Head of caudate nucleus (tissue), 42 donors: ENCODE data around the gene SLC6A6.

Experiments
- DNase-seq, 42 donors: peaks; one replicate each; pipeline versions ENCODE4 v3.0.0 to v3.0.0-alpha.2; 2020 to 2021; ENCODE audit warnings: mixed read lengths in 7 of 42
- intact Hi-C: fragments of 100-400 bp; cut with DNase I; formaldehyde crosslinking; loops from one replicate; pipeline ENCODE4 v1.15.0; 2022

Gene SLC6A6

DNA sequence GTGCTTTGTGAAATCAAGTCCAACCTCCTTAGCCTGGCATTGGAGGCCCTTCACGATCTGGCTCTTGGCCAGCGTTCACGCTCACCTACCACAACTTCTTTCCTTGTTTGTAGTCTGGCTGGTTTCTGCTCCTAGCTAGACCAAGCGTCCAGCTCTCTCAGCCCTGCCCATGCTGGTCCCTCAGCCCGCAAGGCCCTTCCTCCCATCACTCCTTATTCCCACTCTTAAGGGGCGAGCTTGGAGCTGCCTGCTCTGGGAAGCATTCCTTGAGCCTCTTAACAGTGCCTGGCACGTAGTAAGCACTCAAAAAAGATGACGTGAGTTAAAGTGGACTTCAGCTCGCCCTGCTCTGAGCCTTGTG lies 8.7 kb downstream of the SLC6A6 start:
- no peak for DNase-seq
- intact Hi-C loops: no loop called here

DNA sequence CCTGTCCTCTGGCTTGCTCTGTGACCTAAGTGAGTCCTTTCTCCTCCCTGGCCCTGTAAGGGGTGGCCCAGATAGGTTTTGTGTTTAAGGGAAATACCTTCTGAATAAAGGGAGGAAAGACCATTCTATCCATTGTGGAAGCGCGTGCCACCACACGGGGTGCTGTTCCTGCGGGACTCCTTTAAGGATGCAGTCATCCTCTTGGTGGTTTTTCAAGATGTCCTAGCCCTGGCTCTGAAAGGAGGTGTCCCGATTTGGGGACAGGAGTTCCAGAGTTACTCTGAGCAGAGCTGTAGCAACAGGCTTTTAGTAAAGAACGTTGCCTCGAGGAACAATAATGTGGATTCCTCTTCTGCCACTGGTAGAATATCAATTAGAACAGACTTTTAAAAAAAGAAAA lies 9.6 kb downstream of the SLC6A6 start:
- no peak for DNase-seq
- intact Hi-C loops: no loop called here

DNA sequence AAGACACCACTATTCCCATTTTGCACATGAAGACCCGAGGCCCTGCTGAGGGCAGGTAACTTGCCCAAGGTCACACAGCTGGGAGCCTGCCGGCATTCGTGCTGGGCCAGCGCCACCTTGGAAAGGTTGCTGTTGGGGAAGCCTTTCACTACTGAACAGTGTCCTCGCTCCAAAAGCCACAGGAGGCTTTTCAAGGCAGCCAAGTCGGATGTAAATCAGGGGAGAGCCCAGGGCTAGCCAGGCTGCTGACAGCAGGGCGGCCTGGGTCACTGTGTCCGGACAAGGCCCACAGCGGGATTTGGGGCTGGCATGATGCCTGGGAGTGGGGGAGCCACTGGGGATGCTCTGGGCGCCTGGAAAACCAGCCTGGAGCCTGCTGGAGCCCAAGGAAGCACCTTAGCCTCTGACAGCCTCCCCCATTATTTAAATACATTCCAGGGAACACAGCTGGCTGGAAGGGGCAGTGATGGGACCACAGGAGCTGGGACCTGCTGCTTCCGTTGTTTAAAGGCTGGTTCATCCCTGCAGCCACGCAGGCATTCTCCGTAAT lies 10.5 kb downstream of the SLC6A6 start:
- peak in 3 of 42 donors; percentile 30 to 56 (median 55) for DNase-seq
- intact Hi-C loops: no loop called here

DNA sequence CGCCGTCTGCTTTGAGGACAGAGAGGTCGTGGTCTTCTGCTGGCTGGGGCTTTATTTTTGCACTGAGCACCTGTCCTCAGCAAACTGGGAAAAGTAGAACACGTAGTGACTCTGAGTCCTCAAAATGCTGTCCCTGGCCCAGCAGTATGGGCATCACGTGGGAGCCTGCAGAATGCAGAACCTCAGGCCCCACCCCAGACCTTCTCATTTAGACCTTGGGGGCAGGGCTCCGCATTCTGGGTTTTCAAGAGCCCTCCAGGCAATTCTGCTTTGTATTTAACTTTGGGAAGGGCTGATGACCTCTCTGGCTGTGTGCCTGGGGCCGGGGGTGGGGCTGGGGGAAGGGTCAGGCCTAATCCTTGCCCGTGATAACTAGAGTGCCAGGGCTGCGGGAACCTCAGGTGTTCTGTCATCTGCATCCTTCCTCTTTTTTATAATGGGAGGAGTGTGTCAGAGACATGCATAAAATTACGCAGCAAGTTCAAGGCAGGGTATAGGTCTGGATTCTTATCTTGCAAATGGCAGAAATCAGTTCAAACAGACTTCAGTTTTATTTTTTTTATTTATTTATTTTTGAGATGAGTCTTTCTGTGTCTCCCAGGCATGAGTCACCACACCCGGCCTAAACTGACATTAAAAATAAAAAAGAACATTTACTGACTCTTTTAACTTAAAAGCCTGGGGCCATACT lies 11.1 kb downstream of the SLC6A6 start:
- intact Hi-C loops: no loop called here
- DNase-seq: no peak

DNA sequence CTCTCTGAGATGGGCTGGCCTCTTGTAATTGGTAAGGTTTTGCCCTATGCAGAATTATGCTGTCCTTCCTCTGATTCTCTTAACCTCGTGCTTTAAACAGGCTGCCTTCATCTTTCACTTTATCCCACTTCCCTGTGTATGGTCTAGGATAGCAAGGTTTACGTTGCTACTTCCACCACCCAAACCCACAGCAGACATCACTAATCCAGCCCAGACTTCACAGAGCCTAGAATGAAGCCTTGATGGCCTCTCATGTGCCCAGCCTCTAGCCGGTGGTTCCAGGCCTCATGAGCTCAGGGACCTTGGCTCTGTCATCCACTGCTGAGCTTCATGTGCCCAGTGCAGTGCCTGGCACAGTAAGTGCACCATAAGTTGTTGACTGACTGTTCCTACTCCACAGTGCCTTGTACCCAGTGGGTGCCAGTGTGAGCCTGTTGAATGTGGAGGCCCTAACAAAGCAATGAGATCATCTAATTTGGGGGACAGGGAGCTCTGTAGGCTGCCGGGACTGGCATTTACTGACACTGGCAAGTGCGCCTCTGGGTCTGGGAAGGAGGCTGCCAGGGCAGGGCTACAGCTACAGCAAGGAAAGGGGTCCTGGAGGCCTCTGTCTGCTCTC lies 12.5 kb downstream of the SLC6A6 start:
- intact Hi-C loops: no loop called here
- peak in 2 of 42 donors; percentile 26 to 30 for DNase-seq

DNA sequence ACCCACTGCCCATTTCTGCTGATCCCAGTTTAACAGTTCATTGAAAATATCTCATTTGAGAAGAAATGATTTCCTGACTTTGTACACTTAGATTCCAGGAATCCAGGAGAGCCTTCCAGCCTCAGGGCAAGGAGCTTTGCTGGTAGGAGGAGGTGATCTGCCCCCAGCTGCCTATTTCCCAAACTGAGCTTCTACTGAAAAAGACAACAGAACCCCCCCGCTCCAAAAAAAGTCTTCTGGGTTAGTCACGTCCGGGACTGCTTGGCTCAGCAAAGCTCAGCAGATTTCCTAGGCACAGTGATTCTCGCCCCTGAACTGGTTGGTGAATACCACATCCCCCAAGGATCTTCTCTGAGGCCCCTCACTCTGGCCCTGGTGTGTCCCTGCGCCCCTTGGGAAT lies 13.1 kb downstream of the SLC6A6 start:
- intact Hi-C loops: no loop called here
- peak in 10 of 42 donors; percentile 27 to 79 (median 57) for DNase-seq

DNA sequence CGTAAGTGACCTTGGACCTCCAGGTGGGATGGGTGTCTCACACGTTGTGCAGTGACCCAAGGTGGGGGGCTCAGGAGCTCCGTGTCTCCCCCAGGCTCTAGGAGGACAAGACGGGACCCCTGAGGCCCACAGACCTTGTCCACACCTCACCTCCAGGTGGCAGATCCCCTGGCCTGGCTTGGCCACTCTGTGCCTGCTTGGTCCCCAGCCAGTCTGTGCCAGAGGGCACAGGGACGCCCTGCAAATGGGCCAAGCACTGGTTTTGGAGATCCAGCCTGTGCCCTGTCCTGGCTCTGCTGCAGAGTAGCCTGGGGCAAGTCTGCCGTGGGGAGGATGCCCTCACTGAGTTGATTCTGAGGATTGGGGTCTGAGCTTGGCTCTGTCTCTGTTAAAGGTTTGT lies 14.0 kb downstream of the SLC6A6 start:
- intact Hi-C loops: no loop called here
- DNase-seq: no peak

DNA sequence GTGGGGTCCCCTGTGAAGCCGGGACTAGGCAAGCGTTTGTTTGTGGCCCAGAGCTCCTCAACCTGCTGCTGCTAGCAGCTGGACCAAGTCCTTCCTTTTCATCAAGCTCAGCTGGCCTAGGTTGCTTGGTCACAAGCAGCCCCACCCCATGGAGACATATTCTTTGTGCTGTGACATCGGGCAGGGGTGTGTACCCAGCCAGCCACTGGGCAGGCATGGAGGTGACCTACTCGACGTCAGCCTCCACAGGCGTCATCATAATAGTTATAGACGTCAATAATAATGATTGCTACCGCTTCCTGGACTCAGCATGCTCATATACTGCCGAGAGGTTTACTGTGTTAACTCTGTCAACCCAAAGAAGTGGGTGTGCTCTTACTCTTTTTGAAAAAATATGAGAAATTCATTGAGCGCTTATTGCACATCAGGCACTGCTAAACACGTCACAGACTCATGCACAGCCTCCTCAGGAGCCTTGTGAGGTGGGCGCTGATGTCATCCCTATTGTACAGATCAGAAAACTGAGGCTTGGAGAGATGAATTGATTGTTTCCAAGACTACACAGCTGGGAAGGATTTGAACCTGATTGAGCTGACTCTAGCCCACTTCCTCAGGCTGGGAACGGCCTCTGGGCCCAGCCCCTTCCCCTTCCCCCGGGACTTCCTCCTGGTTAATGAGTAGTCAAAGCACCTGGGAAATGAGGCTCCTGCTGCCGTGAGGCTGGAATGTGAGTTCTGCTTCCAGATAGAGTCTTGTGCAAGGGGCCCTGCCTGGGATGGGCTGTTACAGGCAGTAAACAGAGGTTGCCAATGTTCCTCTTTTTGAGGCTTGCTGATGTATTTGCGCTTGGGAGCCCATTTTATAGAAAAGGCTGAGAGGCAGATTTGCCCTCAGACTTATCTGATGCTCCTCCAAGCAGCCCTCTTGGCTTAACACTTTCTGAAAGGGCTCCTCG lies 16.2 kb downstream of the SLC6A6 start:
- peak in 1 of 42 donors; percentile 60 for DNase-seq
- intact Hi-C loops: no loop called here

DNA sequence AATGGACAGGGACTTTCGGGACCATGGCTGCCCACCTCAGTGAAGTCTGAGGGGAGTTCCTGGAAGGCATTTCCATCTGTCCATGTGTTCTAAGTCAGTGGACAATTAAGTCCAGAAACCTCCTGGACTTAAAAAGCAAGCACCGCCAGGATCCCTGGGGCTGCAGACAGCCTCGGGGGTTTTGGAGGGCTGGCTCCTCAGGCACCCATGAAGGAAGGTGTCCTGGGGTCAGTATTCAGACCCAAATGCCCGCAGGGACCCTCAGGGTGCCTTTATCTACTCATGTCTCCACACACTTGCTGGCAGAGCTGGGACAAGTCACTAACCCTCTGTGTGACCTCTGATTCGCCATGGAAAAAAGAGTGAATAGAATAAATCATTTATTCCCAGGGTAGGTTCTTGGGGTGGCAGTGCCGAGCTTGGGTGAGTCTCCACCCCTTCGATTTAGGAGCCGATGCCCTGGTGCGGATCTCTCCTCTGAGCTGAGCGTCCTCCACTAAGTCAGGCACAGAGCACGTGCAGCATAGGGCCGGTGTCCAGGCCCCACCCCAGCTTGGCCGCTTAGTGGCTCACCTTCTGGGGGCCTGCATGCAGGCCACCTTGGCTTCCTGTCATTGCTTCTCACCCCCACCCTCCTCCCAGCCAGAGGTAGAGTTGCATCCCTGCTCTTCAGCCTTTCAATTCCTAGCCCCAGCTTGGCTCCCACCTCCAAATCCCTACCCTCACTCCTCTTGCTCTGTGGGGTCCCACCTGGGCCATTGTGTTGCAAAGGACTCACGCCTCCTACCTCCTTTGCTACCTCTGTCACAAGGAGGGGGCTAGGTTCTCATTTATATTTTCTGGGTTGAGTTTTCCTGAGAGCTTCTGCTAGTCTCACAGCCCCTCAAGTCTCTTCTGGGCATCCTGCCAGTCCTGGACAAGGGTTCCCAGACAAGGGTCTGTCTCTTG lies 19.9 kb downstream of the SLC6A6 start:
- intact Hi-C loops: no loop called here
- DNase-seq: no peak

DNA sequence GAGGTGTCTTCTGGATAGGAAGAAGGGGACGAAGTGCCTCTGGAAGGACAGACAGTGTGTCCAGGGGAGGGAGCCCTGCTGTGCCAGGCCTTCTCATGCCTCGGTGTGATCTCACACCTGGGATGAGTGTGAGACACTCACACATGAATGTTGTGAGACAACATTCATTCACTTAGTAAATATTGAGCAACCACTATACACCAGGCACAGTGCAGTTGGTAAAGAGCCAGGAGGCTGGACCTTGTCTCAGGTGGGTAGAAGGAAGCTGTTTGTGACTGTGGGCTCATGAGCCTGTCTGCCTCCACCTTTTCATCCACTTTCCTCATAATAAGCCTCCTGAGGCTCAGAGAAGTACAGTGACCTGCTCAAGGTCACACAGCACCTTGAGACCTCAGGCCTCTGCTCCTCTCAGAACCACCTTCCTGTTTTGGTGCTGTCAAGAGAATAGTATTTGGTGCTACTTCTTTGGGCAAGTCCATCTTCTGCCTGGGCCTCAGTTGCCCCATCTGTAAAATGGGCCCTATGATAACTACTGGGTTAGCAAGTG lies 20.9 kb downstream of the SLC6A6 start:
- no peak for DNase-seq
- intact Hi-C loops: no loop called here

DNA sequence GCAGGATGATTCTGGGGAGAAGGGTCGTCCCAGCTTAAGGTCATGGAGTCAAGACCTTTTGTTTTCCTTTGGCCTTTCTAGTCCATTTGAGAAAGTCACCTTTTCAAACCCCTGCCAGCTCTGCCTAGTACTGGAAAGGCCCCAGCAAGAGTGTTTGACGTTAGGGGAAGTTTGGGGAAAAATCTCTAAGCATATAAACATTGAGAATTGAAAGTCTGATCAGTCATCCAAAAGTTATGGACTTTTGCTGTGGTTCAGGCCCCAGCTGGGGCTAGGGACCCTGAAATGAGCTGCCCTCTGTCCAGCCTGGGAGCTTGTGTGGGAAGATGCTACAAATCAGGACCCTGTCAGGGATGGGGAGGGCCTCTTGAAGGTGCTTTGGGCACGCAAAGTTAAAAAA lies 21.6 kb downstream of the SLC6A6 start:
- intact Hi-C loops: no loop called here
- DNase-seq: no peak

DNA sequence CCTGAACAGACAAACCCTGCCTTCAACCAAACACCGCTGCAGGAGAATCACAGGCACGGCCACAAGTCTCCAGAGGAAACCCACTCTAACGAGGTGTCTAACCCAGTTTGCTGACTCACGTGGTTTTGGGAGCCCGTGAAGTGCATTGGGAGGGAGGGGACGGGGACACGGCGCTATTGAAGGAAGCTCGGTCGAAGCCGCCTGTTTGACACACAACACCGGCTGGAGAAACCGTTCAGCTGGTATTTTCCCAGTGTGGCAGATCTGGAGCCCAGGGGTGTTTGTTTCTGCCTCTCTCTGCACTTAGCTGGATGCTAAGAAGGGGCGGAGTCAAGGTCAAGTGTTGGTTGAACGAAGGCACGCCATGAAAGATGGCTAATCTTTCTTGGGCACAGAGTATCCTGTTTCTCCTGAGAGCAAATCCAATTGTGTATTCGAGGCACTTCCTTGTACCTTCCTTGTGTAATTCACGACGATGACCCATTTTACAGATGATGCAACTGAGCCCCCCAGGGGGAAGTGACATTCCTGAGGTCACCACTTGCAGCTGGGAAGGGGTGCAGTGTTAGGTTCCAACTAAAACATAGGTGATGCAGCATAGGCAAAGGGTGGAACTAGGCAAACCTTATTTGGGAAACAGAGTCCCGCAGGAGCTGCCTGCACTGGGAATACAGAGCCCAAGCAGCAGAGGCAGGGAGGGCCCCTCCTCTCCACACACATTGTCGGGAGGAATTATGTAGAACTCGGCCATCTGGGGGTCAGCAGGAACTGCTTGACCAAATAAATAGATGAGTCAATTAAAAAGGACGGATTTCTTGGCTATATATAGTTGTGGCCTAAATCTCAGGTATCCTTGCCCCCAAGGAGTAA lies 22.5 kb downstream of the SLC6A6 start:
- intact Hi-C loops: no loop called here
- DNase-seq: no peak

DNA sequence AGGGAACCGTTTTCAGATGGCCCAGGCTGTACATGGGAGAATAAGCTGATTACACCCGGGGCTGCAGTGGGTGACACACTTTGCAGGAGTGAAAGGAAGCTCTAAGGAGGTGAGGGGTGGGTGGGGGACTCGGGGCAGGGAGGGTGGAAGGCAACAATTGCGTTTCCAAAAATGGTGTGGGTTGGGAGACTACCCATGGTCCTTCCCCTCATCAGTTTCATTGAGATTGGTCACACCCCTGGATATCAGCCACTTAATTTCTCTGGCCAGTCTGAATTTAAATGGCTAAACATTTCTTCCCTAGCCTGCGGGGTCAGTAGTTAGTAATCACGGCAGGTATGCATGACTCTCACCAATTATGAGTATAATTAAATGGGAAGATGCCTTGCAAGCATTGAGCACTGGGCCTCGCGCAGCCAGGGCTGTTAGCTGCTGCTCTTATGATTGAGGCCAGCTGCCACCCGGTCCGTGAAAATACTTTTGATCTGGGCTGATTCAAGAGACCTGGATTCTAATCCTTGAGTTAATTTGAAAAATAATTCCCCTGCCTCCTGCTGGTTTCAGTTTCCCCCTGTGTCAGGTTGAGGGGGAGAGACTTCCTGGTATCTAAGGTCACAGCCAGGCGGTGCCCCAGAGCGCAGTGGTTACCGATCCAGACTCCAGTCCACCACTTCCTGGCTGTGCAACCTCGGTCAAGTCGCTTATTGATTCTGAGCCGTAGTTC lies 23.3 kb downstream of the SLC6A6 start:
- DNase-seq: no peak
- intact Hi-C loops: no loop called here

DNA sequence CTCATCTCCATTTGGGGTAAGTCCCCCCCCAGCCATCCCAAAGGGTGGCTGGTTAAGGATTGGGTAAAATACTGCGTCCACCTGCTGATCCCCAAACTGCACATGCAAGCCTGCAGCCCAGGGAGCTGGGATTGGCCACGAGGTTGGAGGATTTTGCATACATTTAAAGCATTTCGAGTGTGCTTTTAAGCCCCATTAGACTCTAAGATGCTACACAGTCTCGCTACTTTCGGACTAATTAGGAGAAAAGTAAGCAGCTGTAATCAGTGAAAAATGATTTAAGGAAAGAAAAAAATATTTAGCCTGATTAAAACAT lies 23.9 kb downstream of the SLC6A6 start:
- no peak for DNase-seq
- intact Hi-C loops: no loop called here

DNA sequence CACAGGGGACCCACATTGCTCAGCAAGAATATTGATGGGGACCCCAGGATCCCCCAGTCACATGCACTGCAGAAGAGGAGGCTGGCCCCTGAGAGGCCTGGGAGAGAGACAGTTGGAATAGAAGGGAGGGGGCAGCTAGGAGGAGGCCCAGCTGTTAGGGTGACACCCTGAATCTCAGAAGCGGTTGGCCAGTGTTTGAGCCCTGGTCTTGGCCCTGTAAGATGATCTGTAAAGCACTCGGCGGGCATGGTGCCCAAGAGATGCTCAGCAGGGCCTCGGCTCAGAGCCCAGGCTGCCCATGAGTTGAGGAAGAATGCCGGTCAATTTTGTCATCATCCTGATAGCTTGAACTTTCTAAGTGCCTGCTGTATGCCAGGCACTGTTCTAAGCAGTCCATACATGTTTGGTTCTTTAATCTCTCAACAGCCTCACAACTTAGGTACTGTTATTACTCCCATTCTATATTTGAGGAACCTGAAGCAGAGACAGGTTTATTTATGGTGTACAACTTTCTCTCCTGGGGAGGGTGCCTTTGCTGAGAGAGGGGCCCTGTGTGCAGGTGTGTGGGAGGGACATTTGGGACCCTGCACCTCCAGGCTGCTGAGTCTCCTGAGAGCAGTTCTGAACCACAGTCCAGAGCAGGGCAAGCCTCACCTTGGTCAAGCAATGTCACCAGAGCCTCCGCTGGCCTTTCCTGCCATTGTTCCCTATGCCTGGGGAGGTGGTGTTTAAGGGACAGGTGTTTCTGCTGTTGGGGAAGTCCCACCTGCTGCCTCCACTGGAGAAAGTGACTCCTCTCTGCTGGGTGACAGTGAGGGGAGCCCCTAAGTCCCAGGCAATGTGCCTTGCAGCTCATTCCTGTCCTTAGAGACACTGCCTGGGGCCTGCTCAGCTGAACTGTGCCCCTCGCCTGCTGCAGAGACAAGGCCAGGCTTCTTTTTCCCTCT lies 26.0 kb downstream of the SLC6A6 start:
- intact Hi-C loops: no loop called here
- DNase-seq: peak in 1 of 42 donors; percentile 70

DNA sequence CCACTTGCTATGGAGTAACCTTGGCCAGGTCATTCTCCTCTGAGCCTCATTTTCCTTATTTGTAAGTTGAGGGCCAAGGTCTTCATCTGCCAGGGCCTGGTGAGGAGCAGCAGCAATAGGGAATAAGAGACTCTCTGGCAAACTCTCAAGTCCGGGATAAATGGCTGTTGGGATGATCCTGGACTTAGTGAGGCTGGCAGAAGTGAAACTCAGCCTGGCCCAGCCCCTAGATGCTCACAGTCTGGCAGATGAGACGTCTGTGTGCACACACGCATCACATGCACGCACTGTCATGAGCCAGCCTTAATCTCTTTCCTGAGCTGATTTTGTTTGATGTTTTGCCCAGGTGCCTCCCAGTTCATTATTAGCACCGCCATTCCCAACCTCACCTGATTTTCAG lies 26.8 kb downstream of the SLC6A6 start:
- DNase-seq: peak in 11 of 42 donors; percentile 33 to 67 (median 44)
- intact Hi-C loops: no loop called here
